Kidney epithelial cell (primary cell): ENCODE data around the gene LPCAT4. TPM values are rescaled to one million over a fixed set of nuclear protein-coding genes. Genes with fewer than 3 reads are reported as not detected.

Experiments used
- DNase-seq: peaks from one replicate; pipeline ENCODE4 v3.0.0-alpha.2; 2010; ENCODE audit warnings: low read depth
- H3K27me3 ChIP-seq: 2 replicates; pipeline ENCODE4 v1.6.0; 2011; ENCODE audit warnings: low read length; ENCODE audit not compliant: control insufficient read depth, insufficient read depth
- H3K36me3 ChIP-seq: 2 replicates; pipeline ENCODE4 v1.5.1; 2011; ENCODE audit warnings: low read length; ENCODE audit not compliant: control insufficient read depth, insufficient read depth
- H3K4me3 ChIP-seq: 2 replicates; pipeline ENCODE4 v1.5.1; 2011; ENCODE audit warnings: low read depth, mild to moderate bottlenecking, control low read depth, low read length
- CTCF ChIP-seq: IDR thresholded peaks from 2 replicates; pipeline ENCODE4 v1.5.1; 2011; ENCODE audit warnings: mild to moderate bottlenecking, moderate library complexity, low read length, control low read depth, inconsistent platforms; ENCODE audit not compliant: insufficient read depth, poor library complexity, severe bottlenecking
- total RNA-seq: library from RNA; depleted of rRNA; stranded (reverse); fragments of >200 nt; gene quantifications from 2 replicates; pipeline ENCODE4 v1.2.3, GENCODE V29; 2015

The LPCAT4 gene
- total RNA-seq, 1 donor from 2014 or later: 21.1 TPM

GRCh38 chr15:34334672-34335071 is 32.3 kb downstream of the LPCAT4 start:
- no peak for DNase-seq
- Histone ChIP-seq H3K36me3 (no peaks in the 10 kb centered on the region), H3K4me3 (no peak overlapping the region), H3K27me3 (no peaks in the 10 kb centered on the region)
- TF ChIP-seq CTCF: no peak

DNA sequence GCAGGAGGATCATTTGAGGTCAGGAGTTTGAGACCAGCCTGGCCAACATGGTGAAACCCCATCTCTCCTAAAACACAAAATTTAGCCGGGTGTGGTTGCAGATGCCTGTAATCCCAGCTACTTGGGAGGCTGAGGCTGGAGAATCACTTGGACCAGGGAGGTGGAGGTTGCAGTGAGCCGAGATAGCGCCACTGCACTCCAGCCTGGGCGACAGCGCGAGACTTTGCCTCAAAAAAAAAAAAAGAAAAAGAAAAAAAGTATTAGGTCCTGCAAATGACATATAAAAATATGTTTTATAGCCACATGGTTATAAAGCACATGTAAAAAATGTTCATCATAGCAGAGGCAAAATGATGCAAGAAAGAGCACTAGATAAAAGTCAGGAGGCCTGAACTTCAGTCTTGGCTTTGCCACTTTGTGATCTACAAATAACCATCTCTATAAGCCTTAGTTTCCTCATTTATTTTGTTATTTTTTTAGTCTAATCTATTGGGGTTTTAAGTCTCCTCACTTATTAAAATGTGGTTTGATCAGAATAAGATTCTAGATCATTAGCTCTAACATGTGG is 34.4 kb downstream of the LPCAT4 start:
- Histone ChIP-seq H3K27me3 (no peaks in the 10 kb centered on the region), H3K36me3 (no peaks in the 10 kb centered on the region), H3K4me3 (no peak overlapping the region)
- no peak for TF ChIP-seq CTCF
- no peak for DNase-seq

DNA sequence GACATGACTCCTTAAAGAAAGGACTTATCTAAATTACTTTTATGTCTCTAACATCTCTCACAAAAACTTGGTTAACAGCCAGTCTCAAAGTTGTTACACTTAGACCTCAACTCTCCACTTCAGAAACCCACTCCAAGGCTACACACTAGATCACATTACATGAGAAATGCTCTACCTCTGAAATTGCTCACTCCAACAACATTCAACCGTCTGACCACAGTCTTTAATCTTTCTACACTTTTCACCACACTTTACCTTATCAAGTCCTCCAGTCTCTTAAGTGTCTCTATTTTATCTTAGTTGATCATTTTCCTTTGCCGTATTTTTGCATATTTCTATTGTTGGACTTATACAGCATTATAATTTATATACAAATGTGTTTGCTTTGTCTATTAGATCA is 35.2 kb downstream of the LPCAT4 start:
- no peak for TF ChIP-seq CTCF
- Histone ChIP-seq H3K27me3 (no peaks in the 10 kb centered on the region), H3K4me3 (no peak overlapping the region), H3K36me3 (no peaks in the 10 kb centered on the region)
- no peak for DNase-seq

DNA sequence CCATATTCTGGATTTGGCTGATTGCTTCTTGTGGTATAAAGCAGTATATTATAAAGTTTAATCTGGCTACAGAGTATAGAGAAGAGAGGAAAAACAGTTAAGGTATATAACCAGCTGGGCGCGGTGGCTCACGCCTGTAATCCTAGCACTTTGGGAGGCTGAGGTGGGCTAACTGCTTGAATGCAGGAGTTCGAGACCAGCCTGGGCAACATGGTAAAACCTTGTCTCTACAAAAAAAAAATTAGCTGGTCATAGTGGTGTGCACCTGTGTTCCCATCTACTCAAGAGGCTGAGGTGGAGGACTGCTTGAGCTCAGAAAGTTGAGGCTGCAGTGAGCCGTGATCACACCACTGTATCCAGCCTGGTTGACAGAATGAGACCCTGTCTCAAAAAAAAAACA is 36.7 kb downstream of the LPCAT4 start:
- TF ChIP-seq CTCF: no peak
- no peak for DNase-seq
- no peaks in the 10 kb centered on the region for H3K27me3 ChIP-seq
- no peaks in the 10 kb centered on the region for H3K36me3 ChIP-seq
- no peak overlapping the region for H3K4me3 ChIP-seq

DNA sequence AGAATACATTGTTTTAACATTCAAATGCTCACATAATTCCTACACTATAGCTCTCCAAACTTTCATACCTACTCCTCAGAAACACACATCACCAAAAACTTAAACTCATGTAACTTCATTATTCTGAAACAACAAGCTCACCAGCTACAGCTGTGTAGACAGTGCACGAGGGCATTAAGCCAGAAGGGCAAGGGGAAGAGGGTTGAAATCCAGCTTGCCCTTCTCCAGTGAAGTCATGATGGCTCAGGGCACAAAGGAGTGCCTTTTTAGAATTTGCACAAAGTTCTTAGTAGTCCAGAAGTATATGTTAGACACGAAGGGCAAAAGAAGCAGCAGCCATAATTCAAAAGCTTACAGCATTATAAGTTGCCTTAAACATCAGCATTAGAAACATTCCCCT is 38.0 kb downstream of the LPCAT4 start:
- no peak for DNase-seq
- H3K36me3 ChIP-seq: no peaks in the 10 kb centered on the region
- no peak for TF ChIP-seq CTCF

GRCh38 chr15:34327906-34328305 is 39.1 kb downstream of the LPCAT4 start:
- no peaks in the 10 kb centered on the region for H3K36me3 ChIP-seq
- H3K4me3 ChIP-seq: no peak overlapping the region
- no peak for TF ChIP-seq CTCF
- DNase-seq: no peak
- H3K27me3 ChIP-seq: no peaks in the 10 kb centered on the region

More for the DNA sequence above, 38.0 kb downstream of the LPCAT4 start:
- Histone ChIP-seq H3K4me3 (no peak overlapping the region), H3K27me3 (no peaks in the 10 kb centered on the region)
